NOMO-1 (cell line): ENCODE results near the gene PRDM2.

Experiments
- DNase-seq, 2 experiments: peaks; one replicate each; lab custom pipeline; 2025; ENCODE audit not compliant: unreplicated experiment in 2 of 2; lab: John Stamatoyannopoulos, UW

Gene PRDM2

GRCh38 chr1:13760921-13761320 lies 60.9 kb downstream of the PRDM2 start:
- no peak for DNase-seq

DNA sequence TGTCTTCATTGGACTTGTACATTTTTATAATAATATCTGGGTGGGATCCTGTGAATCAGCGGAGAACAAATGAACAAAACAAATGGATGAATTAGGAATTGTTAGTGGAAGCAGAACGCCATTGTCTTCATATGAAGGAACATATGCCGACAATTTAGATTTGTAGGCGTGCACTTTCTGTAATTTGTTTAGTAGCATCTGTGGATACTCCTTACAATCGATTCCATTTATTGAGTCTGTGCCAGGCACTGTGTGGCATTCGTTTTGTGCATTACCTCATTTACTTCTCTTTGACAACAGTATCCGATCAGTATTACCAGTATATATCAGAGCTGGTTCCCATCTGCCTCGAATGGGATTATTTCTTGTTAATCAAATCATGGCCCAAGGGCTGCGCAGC lies 61.9 kb downstream of the PRDM2 start:
- no peak for DNase-seq

GRCh38 chr1:13762642-13763041 lies 62.7 kb downstream of the PRDM2 start:
- DNase-seq: no peak

GRCh38 chr1:13763222-13763621 lies 63.2 kb downstream of the PRDM2 start:
- DNase-seq: no peak

DNA sequence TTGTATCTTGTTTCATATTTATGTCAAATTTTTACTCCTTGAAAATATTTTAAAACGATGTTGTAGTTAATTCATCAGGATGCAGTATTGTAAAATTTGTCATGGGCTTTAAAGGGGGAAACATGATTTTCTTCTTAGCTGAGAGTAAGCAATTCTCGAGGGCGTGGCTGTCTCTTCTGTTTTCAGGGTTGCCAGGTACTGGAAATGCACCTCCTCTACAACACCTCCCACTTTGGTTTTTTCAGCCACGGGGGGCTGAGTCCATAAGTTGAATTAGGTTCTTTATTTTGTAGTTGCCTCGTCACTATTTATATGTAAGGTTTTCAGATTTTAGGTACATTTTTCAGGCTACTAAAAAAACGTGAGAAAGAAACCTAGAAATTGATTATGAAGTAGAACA lies 64.0 kb downstream of the PRDM2 start:
- DNase-seq: no peak

DNA sequence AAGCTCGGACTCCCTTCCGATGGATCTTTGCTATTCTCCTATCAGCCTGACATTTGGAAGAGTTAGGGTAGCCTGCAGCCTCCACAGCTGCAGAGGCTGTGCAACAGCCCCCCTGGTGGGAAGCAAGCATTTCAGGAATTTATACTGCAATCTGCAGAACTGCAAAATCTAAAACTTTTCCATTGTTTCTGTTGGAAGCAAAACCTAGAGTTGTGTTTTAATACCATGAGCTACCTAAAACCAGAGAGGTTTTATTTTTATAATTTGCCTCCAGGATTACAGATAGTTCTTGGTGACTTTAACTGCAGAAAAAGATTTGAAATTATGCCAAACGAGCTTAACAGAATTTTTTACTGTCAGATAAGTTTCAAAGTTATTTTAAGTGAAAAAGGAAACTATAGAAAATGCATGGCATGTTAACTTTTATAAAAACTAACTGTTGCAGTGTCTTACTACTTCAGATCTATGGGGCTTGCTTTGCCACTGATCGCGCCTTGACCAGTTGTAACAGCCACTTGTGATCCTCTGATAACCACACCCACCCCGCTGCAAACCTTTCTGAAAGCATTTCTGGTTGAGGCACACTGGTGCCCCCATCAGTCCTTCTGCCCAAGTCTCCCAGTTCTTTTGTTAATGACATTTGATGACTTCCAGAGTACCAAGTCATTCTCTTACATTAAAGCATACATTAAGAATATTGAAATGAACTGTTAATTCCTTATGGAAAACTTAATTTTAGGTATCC lies 64.8 kb downstream of the PRDM2 start:
- no peak for DNase-seq

DNA sequence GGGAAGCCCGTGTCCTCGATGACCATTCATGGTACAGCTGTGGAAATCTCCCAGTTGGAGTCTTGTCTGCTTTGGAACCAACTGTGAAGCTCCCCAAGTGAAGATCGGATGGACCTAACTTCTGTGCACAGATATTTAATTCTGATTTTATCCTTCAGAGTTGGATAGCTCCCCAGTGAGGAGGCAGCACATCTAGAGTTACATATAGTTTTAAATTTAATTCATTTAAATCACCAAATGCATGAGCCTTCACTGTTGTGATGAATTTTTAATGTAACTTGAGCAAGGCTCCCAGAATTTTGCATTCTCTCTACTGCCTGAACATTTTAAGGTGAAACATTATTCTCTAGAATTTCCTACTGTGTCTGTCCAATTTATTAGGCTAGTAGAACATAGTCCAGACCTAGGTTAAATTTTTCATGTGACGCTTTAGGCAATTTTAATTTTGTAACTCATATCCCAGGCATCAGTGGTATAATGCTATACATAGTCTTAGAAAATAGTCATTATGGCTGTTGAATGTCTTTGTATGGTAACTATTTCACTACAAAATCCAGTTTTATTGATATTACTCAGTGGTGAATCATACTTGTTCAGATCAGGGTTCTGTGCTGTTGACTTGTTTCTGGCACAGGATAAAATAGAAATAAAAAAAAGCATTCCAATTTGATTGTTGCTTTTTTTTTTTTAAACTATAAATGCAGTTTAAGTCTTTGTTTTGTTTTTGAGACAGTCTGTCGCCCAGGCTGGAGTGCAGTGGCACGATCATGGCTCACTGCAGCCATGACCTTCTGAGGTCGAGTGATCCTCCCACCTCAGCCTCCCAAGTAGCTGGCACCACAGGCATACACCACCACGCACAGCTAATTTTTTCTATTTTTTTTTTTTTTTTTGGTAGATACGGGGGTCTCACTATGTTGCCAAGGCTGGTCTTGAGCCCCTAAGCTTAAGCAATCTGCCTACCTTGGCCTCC lies 66.9 kb downstream of the PRDM2 start:
- DNase-seq: no peak

DNA sequence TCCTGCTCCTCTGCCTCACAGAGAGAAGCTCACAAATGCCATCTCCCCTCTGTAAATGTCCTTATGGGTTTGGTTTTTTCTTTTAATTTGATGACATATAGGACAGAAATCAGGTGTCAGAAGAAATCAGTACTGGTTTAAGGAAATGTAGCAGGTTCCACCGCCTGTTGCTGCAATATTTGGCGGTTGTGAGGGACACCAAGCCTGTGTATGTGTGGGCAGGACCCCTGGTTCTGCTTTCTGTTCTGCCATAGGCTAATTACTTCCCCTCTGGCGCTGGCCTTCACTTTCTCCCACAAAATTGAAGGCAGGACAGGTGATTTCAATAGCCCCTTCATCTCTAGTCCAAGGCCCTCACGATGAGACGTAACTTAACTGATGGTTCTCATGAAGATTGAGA lies 69.2 kb downstream of the PRDM2 start:
- peak; percentile 52 to 74 for DNase-seq

- no peak for DNase-seq
Observed at GRCh38 chr1:13769830-13770229, 69.8 kb downstream of the PRDM2 start.

DNA sequence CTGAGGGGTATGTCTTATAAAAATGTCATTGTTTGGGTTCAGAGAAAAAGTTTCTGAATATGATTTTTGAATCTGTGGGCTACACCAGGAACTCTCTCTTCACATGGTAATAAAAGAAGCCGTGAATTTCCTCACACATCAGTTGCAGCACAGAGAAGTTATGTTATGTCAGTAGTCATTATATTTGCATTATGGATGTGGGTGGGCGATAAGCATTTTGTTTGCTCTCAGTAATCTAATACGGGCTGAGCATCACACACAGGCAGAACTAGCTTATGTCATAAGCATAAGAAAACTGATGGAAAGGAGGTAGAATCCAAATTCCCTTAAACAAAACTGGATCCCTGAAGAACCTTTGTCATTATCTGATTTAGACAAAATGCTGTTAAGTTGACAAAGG lies 70.8 kb downstream of the PRDM2 start:
- DNase-seq: no peak

- no peak for DNase-seq
Observed at GRCh38 chr1:13771745-13772144, 71.8 kb downstream of the PRDM2 start.

GRCh38 chr1:13772271-13772670 lies 72.3 kb downstream of the PRDM2 start:
- no peak for DNase-seq

GRCh38 chr1:13774121-13774520 lies 74.1 kb downstream of the PRDM2 start:
- no peak for DNase-seq

GRCh38 chr1:13775459-13775858 lies 75.5 kb downstream of the PRDM2 start:
- no peak for DNase-seq

DNA sequence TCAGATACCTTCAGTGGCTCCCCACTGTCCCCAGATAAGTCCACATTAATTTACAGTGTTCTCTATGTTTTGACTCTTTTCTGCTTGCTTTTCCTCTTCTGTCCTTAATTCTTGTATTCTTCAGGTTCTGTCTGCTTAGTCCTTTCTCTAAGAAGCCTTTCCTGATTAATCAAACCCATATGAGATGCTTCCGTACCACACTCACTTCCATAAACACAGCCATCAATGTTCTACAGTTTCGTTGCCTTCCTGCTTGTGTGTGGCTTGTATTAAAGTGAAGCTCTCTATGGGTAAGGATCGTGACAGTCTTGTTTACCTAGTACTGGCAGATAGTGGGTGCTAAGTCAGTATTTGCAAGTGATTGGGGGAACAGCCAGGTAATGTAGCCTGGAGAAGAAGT lies 75.9 kb downstream of the PRDM2 start:
- no peak for DNase-seq

GRCh38 chr1:13778431-13778830 lies 78.4 kb downstream of the PRDM2 start:
- DNase-seq: no peak

GRCh38 chr1:13779930-13780329 lies 79.9 kb downstream of the PRDM2 start:
- no peak for DNase-seq

GRCh38 chr1:13780780-13781179 lies 80.8 kb downstream of the PRDM2 start:
- DNase-seq: no peak

DNA sequence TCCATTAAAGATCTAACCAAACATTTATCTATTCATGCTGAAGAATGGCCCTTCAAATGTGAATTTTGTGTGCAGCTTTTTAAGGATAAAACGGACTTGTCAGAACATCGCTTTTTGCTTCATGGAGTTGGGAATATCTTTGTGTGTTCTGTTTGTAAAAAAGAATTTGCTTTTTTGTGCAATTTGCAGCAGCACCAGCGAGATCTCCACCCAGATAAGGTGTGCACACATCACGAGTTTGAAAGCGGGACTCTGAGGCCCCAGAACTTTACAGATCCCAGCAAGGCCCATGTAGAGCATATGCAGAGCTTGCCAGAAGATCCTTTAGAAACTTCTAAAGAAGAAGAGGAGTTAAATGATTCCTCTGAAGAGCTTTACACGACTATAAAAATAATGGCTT lies 81.2 kb downstream of the PRDM2 start:
- no peak for DNase-seq

DNA sequence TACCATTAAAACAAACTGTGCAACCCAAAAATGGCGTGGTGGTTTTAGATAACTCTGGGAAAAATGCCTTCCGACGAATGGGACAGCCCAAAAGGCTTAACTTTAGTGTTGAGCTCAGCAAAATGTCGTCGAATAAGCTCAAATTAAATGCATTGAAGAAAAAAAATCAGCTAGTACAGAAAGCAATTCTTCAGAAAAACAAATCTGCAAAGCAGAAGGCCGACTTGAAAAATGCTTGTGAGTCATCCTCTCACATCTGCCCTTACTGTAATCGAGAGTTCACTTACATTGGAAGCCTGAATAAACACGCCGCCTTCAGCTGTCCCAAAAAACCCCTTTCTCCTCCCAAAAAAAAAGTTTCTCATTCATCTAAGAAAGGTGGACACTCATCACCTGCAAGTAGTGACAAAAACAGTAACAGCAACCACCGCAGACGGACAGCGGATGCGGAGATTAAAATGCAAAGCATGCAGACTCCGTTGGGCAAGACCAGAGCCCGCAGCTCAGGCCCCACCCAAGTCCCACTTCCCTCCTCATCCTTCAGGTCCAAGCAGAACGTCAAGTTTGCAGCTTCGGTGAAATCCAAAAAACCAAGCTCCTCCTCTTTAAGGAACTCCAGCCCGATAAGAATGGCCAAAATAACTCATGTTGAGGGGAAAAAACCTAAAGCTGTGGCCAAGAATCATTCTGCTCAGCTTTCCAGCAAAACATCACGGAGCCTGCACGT lies 82.1 kb downstream of the PRDM2 start:
- peak; percentile 21 to 31 for DNase-seq

DNA sequence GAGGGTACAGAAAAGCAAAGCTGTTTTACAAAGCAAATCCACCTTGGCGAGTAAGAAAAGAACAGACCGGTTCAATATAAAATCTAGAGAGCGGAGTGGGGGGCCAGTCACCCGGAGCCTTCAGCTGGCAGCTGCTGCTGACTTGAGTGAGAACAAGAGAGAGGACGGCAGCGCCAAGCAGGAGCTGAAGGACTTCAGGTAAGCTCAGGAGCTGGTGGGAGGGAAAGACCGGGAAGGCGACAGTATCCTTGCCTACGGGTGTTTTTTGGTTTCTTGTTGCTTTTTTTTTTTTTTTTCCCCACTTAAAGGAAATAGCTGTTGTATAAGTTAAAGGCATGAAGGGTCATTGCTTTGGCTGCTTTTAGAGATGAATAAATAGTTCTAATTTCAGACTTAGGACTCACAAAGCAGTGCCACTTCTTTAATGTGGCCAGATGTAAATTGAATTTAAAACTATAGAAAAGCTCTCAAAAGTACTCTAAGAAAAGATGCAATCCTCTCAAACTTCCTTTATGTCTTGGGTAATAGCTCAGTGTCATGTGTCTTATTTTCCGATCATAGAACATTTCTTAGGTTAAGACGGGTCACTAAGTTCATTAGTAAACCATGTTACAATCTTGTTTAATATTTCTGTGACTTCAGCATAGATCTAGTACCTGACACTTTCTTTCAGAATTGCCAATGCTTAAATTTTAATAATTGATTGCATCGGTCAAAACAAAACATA lies 82.8 kb downstream of the PRDM2 start:
- DNase-seq: no peak
